SU-DHL-6 (cell line): ENCODE results near the gene HRH2.
A peak's percentile ranks its signal among the peaks of the same experiment; 100 is the strongest.
"Not testable (repeated sequence)": the region's sequence is repeated elsewhere in the genome, so short reads cannot be mapped to it uniquely, and the experiment has no call there.

Source experiments
- H2AFZ ChIP-seq: fragments of 200-600 bp; sonication (generic); 2 replicates; pipeline ENCODE4 v1.6.1; 2014; ENCODE audit warnings: low read depth, mild to moderate bottlenecking, moderate library complexity, mixed read lengths, antibody characterized with exemption, low read length; ENCODE audit not compliant: severe bottlenecking
- H3F3A ChIP-seq: fragments of 200-600 bp; shearing (Covaris generic); 2 replicates; pipeline ENCODE4 v1.6.0; 2016; ENCODE audit warnings: antibody characterized with exemption, mild to moderate bottlenecking; ENCODE audit not compliant: insufficient read depth
- H3K27ac ChIP-seq: fragments of 200-600 bp; sonication (generic); 2 replicates; pipeline ENCODE4 v1.5.1; 2016; ENCODE audit warnings: low read depth, mild to moderate bottlenecking, low read length, moderate library complexity, mixed read lengths
- H3K27me3 ChIP-seq: fragments of 200-600 bp; sonication (generic), shearing (Covaris generic); 2 replicates; pipeline ENCODE4 v1.6.0; 2014; ENCODE audit warnings: mild to moderate bottlenecking, low read length
- H3K36me3 ChIP-seq: fragments of 200-600 bp; sonication (generic); 2 replicates; pipeline ENCODE4 v1.6.1; 2014; ENCODE audit warnings: mild to moderate bottlenecking, low read length, mixed read lengths
- H3K4me2 ChIP-seq: fragments of 300-600, 200-600 bp; shearing (Covaris generic), sonication (generic); 2 replicates; pipeline ENCODE4 v1.6.0; 2014; ENCODE audit warnings: low read length, low read depth, mild to moderate bottlenecking; ENCODE audit not compliant: poor library complexity, severe bottlenecking
- H3K4me3 ChIP-seq: fragments of 200-600 bp; sonication (generic); 2 replicates; pipeline ENCODE4 v1.5.1; 2014; ENCODE audit warnings: antibody characterized with exemption, low read length, mild to moderate bottlenecking, mixed read lengths; ENCODE audit not compliant: insufficient read depth, poor library complexity, severe bottlenecking
- H3K79me2 ChIP-seq: fragments of 200-600 bp; sonication (generic); 2 replicates; pipeline ENCODE4 v1.6.1; 2014; ENCODE audit warnings: mild to moderate bottlenecking, low read length, moderate library complexity; ENCODE audit not compliant: insufficient read depth
- H3K9ac ChIP-seq: fragments of 200-600 bp; sonication (generic); 2 replicates; pipeline ENCODE4 v1.7.0; 2014; ENCODE audit warnings: mild to moderate bottlenecking, low read length
- H3K9me2 ChIP-seq: fragments of 200-600 bp; sonication (generic); replicated peaks from 2 replicates; pipeline ENCODE4 v1.6.1; 2014; ENCODE audit warnings: low read length; ENCODE audit not compliant: insufficient read depth
- H3K9me3 ChIP-seq: fragments of 200-600 bp; sonication (generic); 2 replicates; pipeline ENCODE4 v1.6.1; 2014; ENCODE audit warnings: low read length, mixed read lengths; ENCODE audit not compliant: insufficient read depth
- H4K20me1 ChIP-seq: fragments of 200-600 bp; sonication (generic); 2 replicates; pipeline ENCODE4 v1.6.1; 2014; ENCODE audit warnings: low read depth, mild to moderate bottlenecking, antibody characterized with exemption, low read length, moderate library complexity, mixed read lengths
- CTCF ChIP-seq: fragments of 200-600 bp; sonication (generic); IDR thresholded peaks from one replicate; pipeline ENCODE4 v1.5.1; 2017; ENCODE audit warnings: antibody characterized with exemption, mild to moderate bottlenecking, low read length, moderate library complexity; ENCODE audit not compliant: insufficient read depth, poor library complexity, severe bottlenecking
- EZH2phosphoT487 ChIP-seq: fragments of 200-600 bp; sonication (generic), shearing (Covaris generic); conservative IDR thresholded peaks from 2 replicates; pipeline ENCODE4 v1.6.1; 2018; ENCODE audit warnings: mild to moderate bottlenecking, antibody characterized with exemption, low read length, moderate library complexity, mixed read lengths

The HRH2 gene

GRCh38 chr5:175718401-175719108 is 60.7 kb downstream of the HRH2 start:
- Histone ChIP-seq H3K27me3 (no peaks in the 10 kb centered on the region), H3K36me3 (no peaks in the 10 kb centered on the region), H2AFZ (no peak overlapping the region), H3K9me3 (peaks cover 10% of the 10 kb centered on the region; the same call in 1 of the 2 replicates), H3K4me2 (no peak overlapping the region), H3K4me3 (no peak overlapping the region), H3K27ac (no peak overlapping the region), H4K20me1 (no peaks in the 10 kb centered on the region), H3K9ac (no peak overlapping the region), H3K9me2 (no peaks in the 10 kb centered on the region), H3K79me2 (no peaks in the 10 kb centered on the region), H3F3A (no peaks in the 10 kb centered on the region)
- TF ChIP-seq CTCF: peak; percentile 66
- no peak for TF ChIP-seq EZH2phosphoT487

GRCh38 chr5:175719109-175719432 is 61.2 kb downstream of the HRH2 start:
- not testable (repeated sequence) for H3K27ac ChIP-seq, H3K9me3 ChIP-seq, H3F3A ChIP-seq, H3K4me3 ChIP-seq, H3K27me3 ChIP-seq, H4K20me1 ChIP-seq, H3K79me2 ChIP-seq, H3K4me2 ChIP-seq, H2AFZ ChIP-seq, H3K36me3 ChIP-seq, H3K9me2 ChIP-seq, H3K9ac ChIP-seq

GRCh38 chr5:175724314-175725275 is 66.7 kb downstream of the HRH2 start:
- no peaks in the 10 kb centered on the region for H3K9me2 ChIP-seq
- no peak for TF ChIP-seq EZH2phosphoT487
- no peak for TF ChIP-seq CTCF
- no peaks in the 10 kb centered on the region for H3K27me3 ChIP-seq
- no peaks in the 10 kb centered on the region for H3K9me3 ChIP-seq
- H3K4me2 ChIP-seq: no peak overlapping the region
- H3K9ac ChIP-seq: no peak overlapping the region
- H3K27ac ChIP-seq: no peak overlapping the region
- H3K4me3 ChIP-seq: no peak overlapping the region
- H2AFZ ChIP-seq: no peak overlapping the region
- H3F3A ChIP-seq: no peaks in the 10 kb centered on the region
- no peaks in the 10 kb centered on the region for H4K20me1 ChIP-seq
- no peaks in the 10 kb centered on the region for H3K36me3 ChIP-seq
- no peaks in the 10 kb centered on the region for H3K79me2 ChIP-seq

GRCh38 chr5:175728316-175728715 is 70.4 kb downstream of the HRH2 start:
- Histone ChIP-seq H3K27ac (no peak overlapping the region), H3K9me3 (no peaks in the 10 kb centered on the region), H3K27me3 (no peaks in the 10 kb centered on the region), H3K4me3 (no peak overlapping the region), H3F3A (no peaks in the 10 kb centered on the region), H3K9me2 (no peaks in the 10 kb centered on the region), H2AFZ (no peak overlapping the region), H4K20me1 (no peaks in the 10 kb centered on the region), H3K4me2 (no peak overlapping the region), H3K79me2 (no peaks in the 10 kb centered on the region), H3K9ac (no peak overlapping the region), H3K36me3 (no peaks in the 10 kb centered on the region)
- TF ChIP-seq EZH2phosphoT487: no peak
- TF ChIP-seq CTCF: no peak
